Bronchial epithelial cell (primary cell): ENCODE data around the gene IRF5. TPM values are rescaled to one million over a fixed set of nuclear protein-coding genes. Genes with fewer than 3 reads are reported as not detected.

ENCODE experiments used
- DNase-seq: peaks from one replicate; pipeline ENCODE4 v3.0.0-alpha.2; 2010; ENCODE audit warnings: low read depth
- FAIRE-seq: peaks from 2 replicates; lab custom pipeline; 2011; peaks lifted over from hg19 to GRCh38; lab: Jason Lieb, UNC
- H3K27me3 ChIP-seq: 2 replicates; pipeline ENCODE4 v1.5.1; 2011; ENCODE audit warnings: low read length; ENCODE audit not compliant: control insufficient read depth, insufficient read depth
- H3K36me3 ChIP-seq: 2 replicates; pipeline ENCODE4 v1.5.1; 2011; ENCODE audit warnings: low read length; ENCODE audit not compliant: control insufficient read depth, insufficient read depth
- H3K4me3 ChIP-seq: 2 replicates; pipeline ENCODE4 v1.5.1; 2011; ENCODE audit warnings: mild to moderate bottlenecking, low read depth, low read length, control low read depth
- CTCF ChIP-seq: IDR thresholded peaks from 2 replicates; pipeline ENCODE4 v1.5.1; 2011; ENCODE audit warnings: mild to moderate bottlenecking, moderate library complexity, low read length, control low read depth, inconsistent platforms; ENCODE audit not compliant: insufficient read depth, severe bottlenecking
- total RNA-seq: library from RNA; depleted of rRNA; stranded (reverse); fragments of >200 nt; gene quantifications from 2 replicates; pipeline ENCODE4 v1.2.1, GENCODE V29; 2014

IRF5 gene
- total RNA-seq, 1 donor from 2014 or later, result 6.8 TPM

- H3K36me3 ChIP-seq, result peaks cover 4% of the 10 kb centered on the region
- FAIRE-seq, result no peak
These were observed 21.6 kb downstream of the IRF5 start for GRCh38 chr7:128959296-128959695.

GRCh38 chr7:128961030-128961659 lies 23.4 kb downstream of the IRF5 start:
- TF ChIP-seq CTCF, result no peak
- DNase-seq (peak; percentile 96), FAIRE-seq (no peak)
- H3K4me3 ChIP-seq, result no peak overlapping the region
- H3K36me3 ChIP-seq, result peaks cover 4% of the 10 kb centered on the region
- no peaks in the 10 kb centered on the region for H3K27me3 ChIP-seq

More at GRCh38 chr7:128959296-128959695, 21.6 kb downstream of the IRF5 start:
- TF ChIP-seq CTCF, result no peak
- Histone ChIP-seq H3K4me3 (no peak overlapping the region), H3K27me3 (no peaks in the 10 kb centered on the region)
- DNase-seq, result no peak

- Histone ChIP-seq H3K4me3 (no peak overlapping the region), H3K27me3 (no peaks in the 10 kb centered on the region), H3K36me3 (peaks cover 6% of the 10 kb centered on the region)
- FAIRE-seq, result no peak
- TF ChIP-seq CTCF, result no peak
- peak; percentile 91 for DNase-seq
These were observed 25.2 kb downstream of the IRF5 start for GRCh38 chr7:128962899-128963298.

- FAIRE-seq (no peak), DNase-seq (peak; percentile 61)
- peaks cover 6% of the 10 kb centered on the region for H3K36me3 ChIP-seq
- no peaks in the 10 kb centered on the region for H3K27me3 ChIP-seq
- no peak for TF ChIP-seq CTCF
- H3K4me3 ChIP-seq, result no peak overlapping the region
These were observed 25.6 kb downstream of the IRF5 start for GRCh38 chr7:128963327-128963757.

GRCh38 chr7:128968624-128969023 lies 30.9 kb downstream of the IRF5 start:
- no peak for TF ChIP-seq CTCF
- DNase-seq, result no peak
- Histone ChIP-seq H3K27me3 (no peaks in the 10 kb centered on the region), H3K36me3 (peaks cover 15% of the 10 kb centered on the region), H3K4me3 (no peak overlapping the region)
- FAIRE-seq, result no peak
